ENCODE data around the gene ARV1.
A peak's percentile ranks its signal among the peaks of the same experiment; 100 is the strongest.
"Not testable (repeated sequence)": the region's sequence is repeated elsewhere in the genome, so short reads cannot be mapped to it uniquely, and the experiment has no call there.

The ARV1 gene

DNA sequence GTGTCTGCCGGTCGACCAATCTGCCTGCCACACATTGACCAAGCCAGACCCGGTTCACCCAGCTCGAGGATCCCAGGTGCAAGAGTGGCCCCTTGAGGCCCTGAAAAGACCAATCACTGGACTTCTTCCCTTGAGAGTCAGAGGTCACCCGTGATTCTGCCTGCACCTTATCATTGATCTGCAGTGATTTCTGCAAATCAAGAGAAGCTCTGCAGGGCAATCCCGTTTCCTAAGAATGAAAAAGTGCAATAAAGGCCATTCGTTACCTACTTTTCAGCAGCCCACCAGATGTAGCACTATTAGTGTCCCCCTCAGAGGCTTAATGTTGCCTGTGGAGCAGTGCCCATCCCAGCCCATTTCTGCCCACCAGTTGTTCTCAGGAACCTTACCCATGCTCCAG is 43.6 kb downstream of the ARV1 start:
- H3K4me3 Mint-ChIP-seq, DNase-seq, H3K27me3 Mint-ChIP-seq, ATAC-seq, H3K9me3 Mint-ChIP-seq, H3K27ac Mint-ChIP-seq: not testable (repeated sequence)
- peaks cover 16% of the 10 kb centered on the region for H3K4me1 Mint-ChIP-seq

DNA sequence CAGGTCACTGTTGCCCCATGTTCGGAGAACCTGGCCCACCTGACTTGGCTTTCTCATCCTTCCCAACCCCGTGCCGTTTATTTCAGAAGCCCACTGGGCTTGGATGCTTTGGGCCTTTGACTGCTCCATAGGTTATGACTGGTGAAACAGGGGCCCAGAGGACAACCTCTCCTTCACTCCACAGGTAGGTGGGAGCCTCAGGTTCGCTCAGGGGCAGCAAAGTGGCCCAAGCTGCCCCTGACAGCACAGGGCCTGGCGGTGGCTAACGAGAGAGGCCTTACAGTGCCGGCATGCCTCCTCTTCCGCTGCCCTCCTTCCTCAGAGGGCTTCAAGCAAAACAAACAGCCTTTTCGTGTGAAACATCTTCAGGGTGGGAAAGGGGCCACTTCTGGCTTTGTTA is 44.3 kb downstream of the ARV1 start:
- no peak for ATAC-seq
- no peak overlapping the region for H3K27ac Mint-ChIP-seq

DNA sequence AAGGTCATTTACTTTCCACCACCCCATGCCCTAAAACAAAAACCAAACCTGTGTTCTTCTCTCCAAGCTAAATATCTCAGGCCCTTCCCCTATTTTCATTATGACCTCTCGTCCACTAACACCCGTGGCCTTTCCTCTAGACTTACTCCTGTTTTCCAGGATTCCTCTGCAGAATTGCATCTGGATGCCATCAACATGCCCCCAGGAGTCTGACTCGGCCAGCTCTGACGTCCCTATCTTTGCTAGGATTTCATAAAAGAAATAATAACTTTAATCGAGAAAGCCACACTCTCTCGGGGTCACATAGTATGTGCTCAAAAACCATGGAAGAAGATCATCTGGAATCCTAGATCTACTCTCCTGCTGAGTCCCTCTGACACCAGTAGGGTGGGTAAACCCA is 47.7 kb downstream of the ARV1 start:
- ATAC-seq = no peak
- Mint-ChIP-seq H3K27me3 (no peaks in the 10 kb centered on the region), H3K27ac (no peak overlapping the region), H3K9me3 (no peaks in the 10 kb centered on the region), H3K4me1 (peaks cover 16% of the 10 kb centered on the region), H3K4me3 (no peak overlapping the region)
- no peak for DNase-seq

More for the DNA sequence above, 44.3 kb downstream of the ARV1 start:
- Mint-ChIP-seq H3K9me3 (no peaks in the 10 kb centered on the region), H3K4me1 (peaks cover 21% of the 10 kb centered on the region), H3K27me3 (no peaks in the 10 kb centered on the region), H3K4me3 (no peak overlapping the region)
- no peak for DNase-seq

DNA sequence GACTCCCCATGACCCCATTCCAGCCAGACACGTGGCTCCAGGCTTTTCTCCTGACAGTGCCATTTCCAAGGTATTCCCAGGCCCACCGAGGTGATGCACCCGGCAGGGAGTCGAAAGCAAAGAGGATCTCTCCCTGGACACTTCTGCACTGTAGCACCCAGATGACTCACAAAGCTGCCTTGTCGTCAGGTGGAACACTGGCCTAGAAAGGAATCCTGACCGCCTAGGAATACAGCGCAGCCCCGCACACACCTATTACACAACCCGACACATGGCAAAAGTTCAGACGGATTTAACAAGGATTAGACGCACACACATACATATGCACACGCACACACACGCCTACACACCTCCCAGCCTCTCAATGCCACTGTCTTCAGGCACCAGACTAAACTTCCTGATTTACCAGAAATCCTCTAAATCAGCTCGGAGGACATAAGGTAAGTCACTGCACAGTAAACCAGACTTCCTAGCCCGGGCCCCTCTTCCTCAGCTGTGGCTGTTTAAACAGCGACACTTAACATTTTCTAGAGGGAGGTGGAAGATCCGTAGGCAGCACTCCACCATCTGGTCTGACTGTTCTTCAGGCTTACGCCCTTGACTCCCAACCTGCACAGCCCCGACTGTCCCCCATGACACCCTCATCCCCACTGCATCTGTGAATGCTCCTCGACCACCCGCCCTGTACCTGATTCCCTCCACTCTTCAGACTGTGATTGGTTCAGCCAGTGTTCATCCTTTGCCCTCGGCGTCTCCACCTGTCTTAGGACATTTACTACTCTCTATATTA is 48.4 kb downstream of the ARV1 start:
- H3K4me3 Mint-ChIP-seq = no peak overlapping the region
- no peak for ATAC-seq

DNA sequence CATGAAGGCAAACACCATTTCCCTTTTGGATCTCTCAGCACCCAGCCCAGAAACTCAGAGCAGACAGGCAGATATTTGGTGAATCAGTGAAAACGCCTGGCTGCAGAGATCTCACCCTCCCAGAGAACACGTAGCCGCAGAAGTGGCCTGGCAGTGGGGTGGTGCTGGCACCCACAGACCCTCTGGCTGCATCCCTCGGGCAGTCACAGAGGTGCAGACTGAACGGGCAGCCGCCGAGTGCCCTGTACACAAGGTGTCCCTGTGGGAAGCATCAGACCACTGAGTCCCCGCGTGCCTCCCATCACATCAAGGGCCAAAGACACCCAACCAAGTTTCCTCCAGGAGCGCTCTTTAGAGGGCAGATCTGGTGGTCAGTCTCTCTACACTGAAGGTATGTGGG is 49.1 kb downstream of the ARV1 start:
- Mint-ChIP-seq H3K4me3 (no peak overlapping the region), H3K27ac (no peak overlapping the region), H3K9me3 (no peaks in the 10 kb centered on the region), H3K4me1 (peaks cover 22% of the 10 kb centered on the region), H3K27me3 (no peaks in the 10 kb centered on the region)
- DNase-seq (no peak), ATAC-seq (no peak)

More for the DNA sequence above, 48.4 kb downstream of the ARV1 start:
- no peak for DNase-seq
- peak overlapping the region in 1 of 2 donors; percentile 22 for H3K27ac Mint-ChIP-seq
- no peaks in the 10 kb centered on the region for H3K9me3 Mint-ChIP-seq
- H3K4me1 Mint-ChIP-seq = peaks cover 16% of the 10 kb centered on the region
- H3K27me3 Mint-ChIP-seq = no peaks in the 10 kb centered on the region

DNA sequence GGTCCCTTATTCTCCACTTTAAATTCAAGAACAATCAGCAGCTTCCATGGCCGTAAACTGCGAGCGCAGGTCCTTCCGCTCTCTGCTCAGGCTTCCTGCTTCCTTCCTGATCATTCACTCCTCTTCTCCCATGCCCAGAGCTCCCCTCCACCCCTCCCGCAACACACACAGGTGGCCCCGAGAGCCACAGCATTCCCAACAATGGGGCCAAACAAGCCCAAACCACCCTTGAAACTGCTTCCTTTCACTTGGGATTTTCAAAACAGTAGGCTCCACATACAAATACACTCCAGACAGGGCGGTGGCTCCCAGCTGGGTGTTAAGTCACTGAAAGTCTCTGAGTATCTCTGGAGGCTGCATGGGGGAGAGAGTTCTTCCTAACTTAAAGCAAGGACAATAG is 49.8 kb downstream of the ARV1 start:
- peaks cover 27% of the 10 kb centered on the region for H3K4me1 Mint-ChIP-seq
- no peak for DNase-seq
- peak overlapping the region in 1 of 2 donors; percentile 35 for H3K4me3 Mint-ChIP-seq
- no peak for ATAC-seq
- H3K9me3 Mint-ChIP-seq = no peaks in the 10 kb centered on the region
- H3K27me3 Mint-ChIP-seq = no peaks in the 10 kb centered on the region
- peak overlapping the region in 1 of 2 donors; percentile 49 for H3K27ac Mint-ChIP-seq

DNA sequence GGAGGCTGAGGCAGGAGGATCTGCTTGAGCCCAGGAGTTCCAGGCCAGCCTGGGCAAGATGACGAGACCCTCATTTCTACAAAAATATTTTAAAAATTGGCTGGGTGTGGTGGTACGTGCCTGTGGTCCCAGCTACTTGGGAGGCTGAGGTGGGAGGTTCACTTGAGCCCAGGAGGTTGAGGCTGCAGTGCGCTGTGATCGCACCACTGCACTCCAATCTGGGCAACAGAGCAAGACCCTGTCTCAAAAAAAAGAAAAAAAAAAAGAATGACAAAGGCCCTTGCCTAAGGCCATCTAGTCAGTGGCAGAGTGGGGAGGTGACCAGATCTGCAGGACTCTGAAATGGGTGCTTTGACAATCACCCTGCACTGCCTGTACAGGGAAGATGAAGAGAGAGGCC is 50.4 kb downstream of the ARV1 start:
- DNase-seq, H3K9me3 Mint-ChIP-seq, ATAC-seq, H3K27ac Mint-ChIP-seq, H3K4me3 Mint-ChIP-seq, H3K27me3 Mint-ChIP-seq: not testable (repeated sequence)
- H3K4me1 Mint-ChIP-seq = peaks cover 27% of the 10 kb centered on the region

DNA sequence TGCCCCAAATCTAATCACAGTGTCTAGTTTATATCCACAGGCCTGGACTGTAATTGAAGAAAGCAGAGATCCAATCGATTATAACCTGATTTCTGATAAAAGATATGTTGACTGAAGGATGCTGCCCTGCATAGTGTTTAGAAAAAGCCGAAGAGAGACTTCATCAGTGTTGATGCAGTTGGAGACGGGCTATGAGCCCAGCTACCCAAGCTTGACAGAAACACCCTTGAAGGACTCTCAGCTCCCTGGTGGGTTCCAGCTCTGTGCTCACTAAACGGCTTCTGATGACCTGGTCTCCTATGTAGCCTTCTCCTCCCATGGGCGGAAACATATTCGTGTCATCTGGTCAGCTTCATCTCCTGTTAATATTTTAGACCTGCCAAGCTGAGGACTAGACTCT is 50.9 kb downstream of the ARV1 start:
- ATAC-seq (no peak), DNase-seq (no peak)
- Mint-ChIP-seq H3K27ac (no peak overlapping the region), H3K4me3 (no peak overlapping the region), H3K9me3 (no peaks in the 10 kb centered on the region), H3K4me1 (peaks cover 27% of the 10 kb centered on the region), H3K27me3 (no peaks in the 10 kb centered on the region)

DNA sequence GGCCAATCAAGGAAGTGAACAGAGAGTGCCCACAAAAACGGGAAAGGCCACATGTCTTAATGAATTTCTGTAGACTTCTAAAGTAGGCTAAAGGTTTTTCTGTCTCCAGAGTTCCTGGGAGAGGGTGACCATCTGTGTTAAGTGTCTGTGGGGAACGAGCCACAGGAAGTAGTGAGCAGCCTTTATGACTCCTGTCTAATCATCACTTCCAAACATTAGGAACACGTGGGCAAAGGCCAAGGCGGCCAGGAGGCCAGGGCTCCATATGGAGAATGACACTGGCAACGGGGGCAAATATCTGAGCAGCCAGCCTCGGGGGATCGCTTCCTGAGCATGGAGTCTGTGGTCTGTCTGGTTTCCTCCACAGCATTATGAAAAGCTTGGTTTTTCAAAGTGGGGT is 54.1 kb downstream of the ARV1 start:
- H3K27me3 Mint-ChIP-seq = no peaks in the 10 kb centered on the region

DNA sequence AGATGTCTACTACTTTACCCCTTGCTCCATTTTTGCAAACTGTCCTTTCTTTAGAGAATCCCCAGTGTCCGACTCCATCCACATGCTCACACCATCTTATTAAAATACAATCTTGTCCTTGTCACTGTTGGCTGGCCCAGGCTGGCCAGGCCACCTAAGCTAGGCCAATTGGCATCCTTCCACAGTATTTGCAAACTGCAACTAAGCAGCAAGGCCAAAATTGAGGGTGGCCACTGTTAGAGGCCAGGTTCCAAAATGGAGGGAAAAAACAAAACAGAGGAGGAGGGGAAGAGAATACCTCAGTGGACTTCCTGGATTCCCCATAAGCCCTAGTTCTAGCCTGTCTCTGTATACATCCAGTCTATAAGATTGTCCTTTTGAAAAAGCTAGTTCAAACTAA is 56.9 kb downstream of the ARV1 start:
- Mint-ChIP-seq H3K27ac (no peak overlapping the region), H3K9me3 (no peaks in the 10 kb centered on the region), H3K4me3 (no peak overlapping the region), H3K27me3 (no peaks in the 10 kb centered on the region), H3K4me1 (peaks cover 39% of the 10 kb centered on the region)
- ATAC-seq (no peak), DNase-seq (no peak)

More for the DNA sequence above, 54.1 kb downstream of the ARV1 start:
- Mint-ChIP-seq H3K27ac (no peak overlapping the region), H3K4me1 (peaks cover 38% of the 10 kb centered on the region), H3K4me3 (no peak overlapping the region), H3K9me3 (no peaks in the 10 kb centered on the region)
- DNase-seq (no peak), ATAC-seq (no peak)

DNA sequence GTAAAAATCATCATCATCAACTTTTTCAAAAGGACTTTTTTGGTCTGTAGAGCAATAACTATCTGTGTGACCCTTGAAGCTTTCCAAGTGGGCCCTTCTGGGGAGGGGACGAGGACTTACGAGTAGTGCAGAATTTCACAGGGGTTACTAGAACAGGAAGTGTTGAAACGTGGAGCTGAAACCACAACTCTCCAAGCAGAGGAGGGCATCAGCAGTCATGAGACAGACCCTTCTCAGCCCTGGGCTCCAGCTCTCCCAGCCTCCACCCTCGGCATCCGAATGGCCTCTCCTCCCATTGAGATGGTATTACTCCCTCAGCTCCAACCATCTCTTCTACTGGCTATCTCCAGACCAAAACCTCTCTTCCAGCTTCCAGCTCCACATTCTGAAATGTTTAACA is 57.5 kb downstream of the ARV1 start:
- Mint-ChIP-seq H3K27ac (peak overlapping the region in 1 of 2 donors; percentile 44), H3K4me3 (peak overlapping the region in 1 of 2 donors; percentile 32), H3K27me3 (peaks cover 5% of the 10 kb centered on the region), H3K4me1 (peaks cover 44% of the 10 kb centered on the region), H3K9me3 (no peaks in the 10 kb centered on the region)
- DNase-seq (no peak), ATAC-seq (no peak)

DNA sequence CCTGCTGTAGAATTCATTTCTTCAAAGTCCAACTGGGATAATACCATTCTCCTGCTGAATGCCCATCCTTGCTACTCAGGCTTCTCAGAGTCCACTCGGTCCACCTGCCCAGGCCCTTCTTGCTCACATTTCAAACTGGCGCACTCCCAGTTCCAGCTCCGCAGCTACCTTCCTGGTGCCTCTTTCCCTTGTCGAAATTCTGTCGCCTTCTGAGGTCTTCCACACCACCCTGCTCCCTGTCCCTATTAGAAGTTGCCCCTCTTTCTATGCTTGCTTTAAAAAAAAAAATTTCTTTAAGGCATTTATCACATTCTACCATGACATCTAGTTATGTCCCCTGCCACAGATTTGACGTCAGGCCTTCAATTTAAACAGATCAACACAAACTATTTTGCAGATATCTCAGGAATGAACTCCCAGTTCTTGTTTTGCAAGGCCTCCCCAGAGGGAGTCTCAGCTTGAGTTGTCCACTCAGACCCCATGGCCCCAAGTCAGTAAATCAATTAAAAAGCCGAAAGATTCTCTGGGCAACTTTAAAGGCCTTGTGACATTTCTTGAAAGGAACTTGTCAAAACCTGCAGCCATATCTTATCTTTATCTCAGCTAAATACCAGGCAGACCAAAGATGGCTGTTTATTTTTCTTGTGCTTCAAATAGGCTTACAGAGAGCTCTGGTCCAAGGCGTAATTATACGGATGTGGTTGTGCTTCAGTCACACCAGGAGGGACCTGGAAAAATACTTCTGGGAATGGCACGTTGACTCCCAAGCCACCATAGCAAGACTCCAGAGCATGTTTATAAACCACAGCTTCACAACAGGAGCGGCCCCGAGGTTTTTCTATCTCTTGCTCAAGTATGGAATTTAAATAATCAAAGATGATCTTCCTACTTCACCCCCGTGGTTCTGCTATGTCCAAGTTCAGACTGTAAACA is 59.0 kb downstream of the ARV1 start:
- Mint-ChIP-seq H3K9me3 (no peaks in the 10 kb centered on the region), H3K4me3 (peak overlapping the region; percentile 9 to 76), H3K27ac (no peak overlapping the region), H3K4me1 (peaks cover 41% of the 10 kb centered on the region), H3K27me3 (peaks cover 8% of the 10 kb centered on the region)
- ATAC-seq = no peak
- no peak for DNase-seq

DNA sequence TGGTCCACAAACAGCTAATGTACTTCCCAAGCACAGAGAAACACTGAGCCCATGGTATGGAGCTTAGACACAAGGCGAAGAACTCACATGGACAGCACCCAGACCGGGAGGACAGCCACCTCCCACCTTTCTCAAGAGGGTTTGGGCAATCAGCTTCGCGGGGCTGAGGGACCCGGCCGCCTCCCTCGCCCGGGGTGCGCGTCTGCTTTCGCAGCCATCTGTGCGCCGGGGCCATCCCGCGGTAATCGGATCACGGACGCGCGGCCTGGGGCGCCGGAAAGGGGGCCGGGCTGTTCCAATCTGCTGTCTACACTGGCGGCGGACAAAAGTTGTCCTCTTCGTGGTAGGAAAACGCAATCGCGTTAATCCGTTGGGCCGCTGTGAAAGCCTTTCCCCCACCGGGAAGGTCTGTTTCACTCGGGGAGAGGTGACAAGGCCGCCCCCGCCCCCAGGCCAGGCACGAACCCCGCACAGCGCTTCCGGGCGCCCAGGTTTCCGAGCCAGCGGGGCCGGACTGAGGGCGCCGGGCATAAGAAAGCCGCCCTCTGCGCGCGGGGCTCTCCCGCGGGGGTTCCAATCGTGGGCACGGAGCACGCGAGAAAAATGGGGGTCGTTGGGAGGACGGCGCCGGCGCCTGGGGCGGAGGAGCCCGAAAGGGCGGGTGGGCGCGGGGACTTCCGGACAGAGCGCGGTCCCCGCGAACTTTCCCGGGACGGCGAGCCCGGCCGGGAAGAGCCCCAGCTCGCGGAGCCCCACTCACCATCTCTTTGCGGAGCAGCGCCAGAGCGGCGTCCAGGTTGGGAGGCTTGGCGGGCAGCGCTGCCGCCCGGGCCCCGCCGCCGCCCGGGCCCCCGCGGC is 60.5 kb downstream of the ARV1 start:
- H3K27me3 Mint-ChIP-seq = peaks cover 8% of the 10 kb centered on the region
- H3K4me1 Mint-ChIP-seq = peaks cover 35% of the 10 kb centered on the region
- H3K4me3 Mint-ChIP-seq = peak overlapping the region; percentile 76 to 79
- H3K27ac Mint-ChIP-seq = peak overlapping the region in 1 of 2 donors; percentile 72
- peaks cover 0 to under 1% of the 10 kb centered on the region in 2 donors for H3K9me3 Mint-ChIP-seq
- ATAC-seq = peak; percentile 60
- DNase-seq = peak; percentile 47 to 49

DNA sequence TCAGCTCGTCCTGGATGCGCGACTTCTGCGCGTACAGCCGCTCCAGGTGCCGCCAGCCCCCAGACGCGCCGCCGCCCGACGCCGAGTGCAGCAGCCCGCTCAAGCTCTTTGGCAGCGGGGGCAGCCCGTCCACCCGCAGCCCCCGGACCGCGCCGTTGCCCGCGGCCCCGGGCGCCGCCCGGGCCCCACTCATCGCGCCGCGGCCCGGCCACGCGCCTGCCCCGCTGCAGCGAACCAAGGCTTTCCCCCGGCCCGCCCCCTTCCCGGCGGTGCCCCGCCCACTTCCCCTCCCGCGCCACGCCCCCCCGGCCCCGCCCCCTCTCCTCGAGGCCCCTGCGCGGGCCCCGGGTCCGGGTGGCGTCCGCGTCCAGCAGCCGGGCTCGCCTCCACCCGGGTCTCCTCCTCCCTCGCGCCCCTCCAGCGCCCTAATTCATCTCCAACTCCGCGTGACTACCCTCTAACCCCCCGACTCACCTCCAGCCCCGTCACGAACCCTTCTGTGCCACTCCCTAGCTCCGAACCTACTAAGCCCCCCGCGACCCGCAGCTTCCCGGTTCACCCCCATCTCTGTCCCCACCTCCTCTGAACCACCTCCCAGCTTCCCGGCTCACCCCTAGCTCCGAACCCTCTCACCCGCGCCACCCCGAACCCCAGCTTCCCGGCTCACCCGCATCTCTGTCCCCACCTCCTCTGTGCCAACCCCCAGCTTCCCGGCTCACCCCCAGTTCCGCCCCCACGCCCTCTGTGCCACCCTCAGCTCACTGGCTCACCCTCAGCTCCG is 61.3 kb downstream of the ARV1 start, which contains the start of gene FAM89A:
FAM89A (minus strand) TSS at position 236 of the 781 bp plus-strand sequence; CDS start at position 193, 43 bp downstream.
- Mint-ChIP-seq H3K4me1 (peaks cover 40% of the 10 kb centered on the region), H3K9me3 (peaks cover 5 to 9% of the 10 kb centered on the region in 2 donors), H3K27ac (peak within 1 kb of the TSS in 1 of 2 donors; percentile 84), H3K4me3 (peak within 1 kb of the TSS; percentile 83 to 85), H3K27me3 (peaks cover 14% of the 10 kb centered on the region)
- peak; percentile 75 for ATAC-seq
- DNase-seq = peak; percentile 58 to 72

Data from stimulated activated naive CD8-positive, alpha-beta T cell treated with anti-CD3 and anti-CD28 coated beads, Interleukin-15, amount 100 ng/mL, for 72 hours (primary cell).